Stimulated activated CD4-positive, alpha-beta T cell treated with anti-CD3 and anti-CD28 coated beads, Interleukin-4, amount 100 ng/mL, for 4 hours (primary cell): Measurements from ENCODE around the gene FUZ.

Experiments used
- DNase-seq, 2 experiments: peaks; one replicate each; pipeline ENCODE4 v3.0.0-alpha.2; 2020

The FUZ gene

DNA sequence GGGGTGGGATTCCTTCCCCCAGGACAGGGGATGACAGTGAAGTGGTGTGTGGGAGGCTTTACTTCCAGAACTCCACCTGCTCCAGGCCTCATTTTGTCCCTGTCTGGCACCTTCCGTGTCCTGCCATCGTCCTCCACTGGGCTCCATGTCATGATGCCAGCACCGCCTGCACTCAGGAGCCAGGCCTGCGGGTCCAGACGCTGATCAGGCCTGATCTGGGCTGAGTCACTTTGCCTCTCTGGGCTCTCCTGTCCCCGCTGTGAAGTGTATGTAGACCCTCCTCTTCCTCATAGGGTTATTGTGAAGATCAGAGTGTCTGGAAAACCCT is 9.6 kb downstream of the FUZ start:
- no peak for DNase-seq

DNA sequence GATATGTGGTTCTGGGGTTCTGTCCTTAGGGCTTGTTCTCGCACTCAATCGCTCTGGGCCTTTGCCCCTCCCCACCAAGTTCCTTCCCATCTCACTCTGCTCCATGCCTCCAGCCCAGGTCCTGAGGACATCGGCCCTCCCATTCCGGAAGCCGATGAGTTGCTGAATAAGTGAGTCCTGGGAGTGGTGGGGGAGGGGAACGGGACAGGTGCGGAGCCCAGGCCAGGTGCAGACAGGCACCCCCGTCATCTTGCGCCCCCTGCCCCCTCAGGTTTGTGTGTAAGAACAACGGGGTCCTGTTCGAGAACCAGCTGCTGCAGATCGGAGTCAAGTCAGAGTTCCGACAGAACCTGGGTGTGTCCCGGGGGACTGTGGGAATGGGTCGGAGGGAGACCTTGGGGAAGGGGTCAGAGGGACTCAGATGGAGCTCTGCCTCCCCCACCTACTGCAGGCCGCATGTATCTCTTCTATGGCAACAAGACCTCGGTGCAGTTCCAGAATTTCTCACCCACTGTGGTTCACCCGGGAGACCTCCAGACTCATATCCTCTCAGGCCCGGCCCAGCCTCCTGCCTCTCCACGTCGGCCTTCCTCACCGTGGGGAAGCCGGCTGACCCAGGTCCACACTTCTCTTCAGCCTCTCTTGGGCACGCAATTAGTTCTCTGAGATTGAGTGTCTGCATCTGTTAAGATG is 10.1 kb downstream of the FUZ start:
- no peak for DNase-seq

DNA sequence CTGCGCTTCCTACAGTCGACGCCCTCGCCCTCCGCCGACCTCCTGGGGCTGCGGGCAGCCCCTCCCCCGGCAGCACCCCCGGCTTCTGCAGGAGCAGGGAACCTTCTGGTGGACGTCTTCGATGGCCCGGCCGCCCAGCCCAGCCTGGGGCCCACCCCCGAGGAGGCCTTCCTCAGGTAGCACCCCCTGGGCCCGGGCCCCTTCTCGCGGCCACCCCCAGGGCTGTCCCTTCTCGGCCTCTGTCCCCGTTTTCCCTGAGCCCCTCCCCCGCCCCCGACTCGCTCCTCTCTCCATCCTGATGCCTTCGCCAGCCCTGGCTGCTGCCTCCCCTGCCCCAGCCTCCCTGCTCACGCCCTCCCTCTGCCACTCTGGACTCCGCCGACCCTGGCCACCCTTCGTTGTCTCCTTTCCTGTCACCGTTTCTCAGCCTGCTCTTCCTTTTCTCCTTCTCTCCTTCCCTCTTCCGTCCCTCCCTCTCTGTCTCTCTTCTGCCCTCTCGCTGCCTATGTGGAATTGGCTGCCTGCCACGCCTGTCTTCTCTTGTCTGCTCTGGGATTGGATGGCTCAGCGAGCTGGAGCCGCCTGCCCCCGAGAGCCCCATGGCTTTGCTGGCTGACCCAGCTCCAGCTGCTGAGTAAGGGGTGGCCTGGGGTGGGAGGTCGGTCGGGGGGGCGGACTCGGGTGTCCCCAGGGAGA is 11.0 kb downstream of the FUZ start:
- no peak for DNase-seq

DNA sequence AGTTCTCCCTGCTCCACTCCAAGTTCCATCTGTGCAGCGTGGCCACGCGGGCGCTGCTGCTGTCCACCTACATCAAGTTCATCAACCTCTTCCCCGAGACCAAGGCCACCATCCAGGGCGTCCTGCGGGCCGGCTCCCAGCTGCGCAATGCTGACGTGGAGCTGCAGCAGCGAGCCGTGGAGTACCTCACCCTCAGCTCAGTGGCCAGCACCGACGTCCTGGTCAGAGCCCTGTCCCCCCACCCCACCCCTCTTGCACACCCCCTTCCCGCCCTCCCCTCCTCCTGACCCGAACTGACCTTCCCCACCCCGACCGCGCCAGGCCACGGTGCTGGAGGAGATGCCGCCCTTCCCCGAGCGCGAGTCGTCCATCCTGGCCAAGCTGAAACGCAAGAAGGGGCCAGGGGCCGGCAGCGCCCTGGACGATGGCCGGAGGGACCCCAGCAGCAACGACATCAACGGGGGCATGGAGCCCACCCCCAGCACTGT is 11.6 kb downstream of the FUZ start:
- no peak for DNase-seq

DNA sequence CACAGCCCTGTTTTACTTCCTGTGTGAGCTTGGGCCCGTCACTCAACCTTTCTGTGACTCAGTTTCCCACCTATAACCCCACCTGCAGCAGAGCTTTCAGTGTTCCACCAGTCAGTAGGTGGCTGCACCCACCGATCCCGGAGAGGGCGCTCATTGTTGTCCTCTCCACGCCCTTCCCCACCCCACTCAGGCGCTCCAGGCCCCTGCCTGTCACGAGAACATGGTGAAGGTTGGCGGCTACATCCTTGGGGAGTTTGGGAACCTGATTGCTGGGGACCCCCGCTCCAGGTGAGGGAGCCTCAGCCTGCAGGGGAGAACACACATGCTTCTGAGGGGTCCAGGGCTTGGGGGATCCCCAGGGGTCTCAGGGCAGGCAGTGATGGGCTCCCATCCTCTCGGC is 12.3 kb downstream of the FUZ start:
- DNase-seq = no peak

DNA sequence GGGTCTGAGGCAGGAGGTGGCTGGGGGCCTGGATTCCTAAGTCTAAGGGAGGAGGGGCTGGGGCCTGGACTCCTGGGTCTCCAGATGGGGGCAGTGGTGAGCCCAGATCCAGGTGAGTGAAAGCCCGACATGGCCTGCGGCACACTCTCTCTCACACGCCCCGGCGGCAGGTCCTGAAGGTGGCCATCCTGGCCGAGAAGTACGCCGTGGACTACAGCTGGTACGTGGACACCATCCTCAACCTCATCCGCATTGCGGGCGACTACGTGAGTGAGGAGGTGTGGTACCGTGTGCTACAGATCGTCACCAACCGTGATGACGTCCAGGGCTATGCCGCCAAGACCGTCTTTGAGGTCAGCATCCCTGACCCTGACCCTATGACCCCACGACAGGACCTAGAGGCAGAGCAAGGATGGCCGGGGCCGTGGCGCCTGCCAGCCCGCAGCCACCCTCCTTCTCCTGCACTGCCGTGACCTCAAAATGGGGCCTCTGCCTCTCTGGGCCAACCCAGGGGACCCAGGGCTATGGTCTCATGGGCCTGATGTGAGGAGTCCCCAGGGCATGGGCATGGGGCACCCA is 13.2 kb downstream of the FUZ start:
- no peak for DNase-seq

DNA sequence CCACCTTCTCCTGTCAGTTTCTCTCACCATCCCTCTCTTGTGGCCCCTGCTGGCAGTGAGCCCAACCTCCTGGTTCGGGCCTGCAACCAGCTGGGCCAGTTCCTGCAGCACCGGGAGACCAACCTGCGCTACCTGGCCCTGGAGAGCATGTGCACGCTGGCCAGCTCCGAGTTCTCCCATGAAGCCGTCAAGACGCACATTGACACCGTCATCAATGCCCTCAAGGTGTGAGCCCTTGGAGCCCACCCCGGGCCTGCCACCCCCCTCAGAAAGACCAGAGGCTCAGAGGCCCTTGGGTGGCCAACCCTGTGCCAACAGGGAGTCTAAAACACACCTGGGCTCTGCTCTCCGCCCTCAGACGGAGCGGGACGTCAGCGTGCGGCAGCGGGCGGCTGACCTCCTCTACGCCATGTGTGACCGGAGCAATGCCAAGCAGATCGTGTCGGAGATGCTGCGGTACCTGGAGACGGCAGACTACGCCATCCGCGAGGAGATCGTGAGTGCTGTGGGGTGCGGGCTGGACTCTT is 13.8 kb downstream of the FUZ start:
- no peak for DNase-seq

DNA sequence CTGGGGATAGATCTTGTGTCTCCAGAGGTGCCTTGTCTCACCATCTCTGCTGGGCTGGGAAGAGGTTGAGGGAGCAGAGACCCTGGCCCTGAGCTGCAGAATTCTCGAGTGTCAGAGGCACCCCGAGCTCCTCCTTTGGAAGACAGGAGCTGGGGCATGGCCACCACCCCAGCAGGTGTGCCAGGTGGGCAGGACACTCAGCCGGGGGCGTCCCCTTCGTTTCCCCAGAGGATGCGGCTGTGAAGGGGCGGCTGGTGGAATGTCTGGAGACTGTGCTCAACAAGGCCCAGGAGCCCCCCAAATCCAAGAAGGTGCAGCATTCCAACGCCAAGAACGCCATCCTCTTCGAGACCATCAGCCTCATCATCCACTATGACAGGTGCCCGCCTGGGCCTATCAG is 14.5 kb downstream of the FUZ start:
- no peak for DNase-seq

DNA sequence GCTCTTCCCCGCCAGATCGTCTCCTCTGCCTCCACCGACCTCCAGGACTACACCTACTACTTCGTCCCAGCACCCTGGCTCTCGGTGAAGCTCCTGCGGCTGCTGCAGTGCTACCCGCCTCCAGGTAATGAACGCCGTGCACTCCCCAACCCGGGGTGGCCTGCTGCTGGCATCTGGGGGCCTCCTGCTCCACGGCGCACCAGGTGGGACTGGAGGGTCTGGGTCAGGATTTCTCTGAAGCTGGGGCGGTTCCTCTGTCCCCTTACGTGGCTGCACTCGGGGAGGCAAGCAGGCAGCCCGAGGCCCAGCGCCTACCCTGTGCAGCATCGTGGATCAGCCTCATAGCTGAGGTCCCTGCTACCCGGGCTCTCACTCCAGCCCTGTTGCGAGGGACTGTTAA is 17.5 kb downstream of the FUZ start:
- DNase-seq = no peak

DNA sequence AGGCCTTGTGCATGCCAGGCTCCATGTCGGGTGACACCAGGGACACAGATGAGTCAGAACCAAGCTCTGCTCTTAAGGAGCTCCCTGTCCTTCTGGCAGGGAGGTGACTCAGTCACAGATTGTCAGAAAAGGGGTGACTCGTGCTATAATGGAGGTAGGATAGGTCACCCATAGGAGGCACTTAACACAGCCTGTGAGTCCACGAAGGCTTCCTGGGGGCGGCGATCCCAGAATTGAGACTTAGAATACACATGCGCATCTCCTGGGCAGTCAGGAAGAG is 19.6 kb downstream of the FUZ start:
- peak in 1 of 2 experiments; percentile 18 for DNase-seq

DNA sequence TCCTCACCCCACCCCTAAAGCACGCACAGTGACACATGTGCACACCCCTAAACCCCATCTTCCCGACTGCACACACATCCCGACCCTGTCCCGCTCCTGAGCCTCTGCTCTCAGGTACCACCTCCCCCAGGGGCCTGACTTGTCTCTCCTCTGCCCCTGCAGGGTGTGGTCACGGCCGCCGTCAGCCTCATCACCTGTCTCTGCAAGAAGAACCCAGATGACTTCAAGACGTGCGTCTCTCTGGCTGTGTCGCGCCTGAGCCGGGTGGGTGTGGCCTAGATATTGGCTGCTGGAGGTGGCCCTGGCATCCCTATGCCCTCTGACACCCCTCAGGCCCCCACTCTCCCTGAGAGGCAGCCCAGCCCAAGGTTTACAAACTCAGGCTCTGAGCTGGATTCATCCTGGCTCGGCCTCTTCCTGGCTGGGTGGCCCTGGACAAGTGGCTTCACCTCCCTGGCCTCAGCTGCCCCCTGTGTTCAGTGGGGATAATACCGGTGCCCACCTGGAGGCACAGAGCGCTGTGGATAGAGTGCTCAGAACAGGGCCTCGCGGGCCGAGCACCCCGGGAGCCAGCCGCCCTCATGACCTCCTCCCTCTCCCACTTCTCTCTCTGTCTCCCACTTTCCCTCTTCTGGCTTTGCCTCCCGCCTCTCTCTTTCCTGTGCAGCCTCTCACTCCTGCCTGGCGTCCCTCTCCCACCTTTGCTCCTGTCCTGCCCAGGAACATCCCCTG is 20.1 kb downstream of the FUZ start:
- DNase-seq = no peak

DNA sequence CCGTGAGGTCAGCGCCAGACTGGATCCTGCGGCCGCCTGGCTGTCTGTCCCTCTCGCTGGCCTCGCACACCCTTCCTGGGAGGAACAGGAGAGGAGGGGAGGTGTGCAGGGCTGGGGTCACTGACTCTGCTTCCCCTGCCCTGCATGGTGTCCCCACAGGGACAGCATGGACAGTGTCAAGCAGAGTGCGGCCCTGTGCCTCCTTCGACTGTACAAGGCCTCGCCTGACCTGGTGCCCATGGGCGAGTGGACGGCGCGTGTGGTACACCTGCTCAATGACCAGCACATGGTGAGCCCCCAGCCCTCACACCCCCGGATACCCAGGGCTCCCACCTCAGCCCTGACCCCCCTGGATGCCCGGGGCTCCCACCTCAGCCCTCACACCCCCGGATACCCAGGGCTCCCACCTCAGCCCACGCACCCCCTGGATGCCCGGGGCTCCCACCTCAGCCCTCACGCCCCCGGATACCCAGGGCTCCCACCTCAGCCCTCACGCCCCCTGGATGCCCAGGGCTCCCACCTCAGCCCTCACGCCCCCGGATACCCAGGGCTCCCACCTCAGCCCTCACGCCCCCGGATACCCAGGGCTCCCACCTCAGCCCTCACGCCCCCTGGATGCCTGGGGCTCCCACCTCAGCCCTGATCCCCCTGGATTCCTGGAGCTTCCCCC is 21.2 kb downstream of the FUZ start:
- no peak for DNase-seq

DNA sequence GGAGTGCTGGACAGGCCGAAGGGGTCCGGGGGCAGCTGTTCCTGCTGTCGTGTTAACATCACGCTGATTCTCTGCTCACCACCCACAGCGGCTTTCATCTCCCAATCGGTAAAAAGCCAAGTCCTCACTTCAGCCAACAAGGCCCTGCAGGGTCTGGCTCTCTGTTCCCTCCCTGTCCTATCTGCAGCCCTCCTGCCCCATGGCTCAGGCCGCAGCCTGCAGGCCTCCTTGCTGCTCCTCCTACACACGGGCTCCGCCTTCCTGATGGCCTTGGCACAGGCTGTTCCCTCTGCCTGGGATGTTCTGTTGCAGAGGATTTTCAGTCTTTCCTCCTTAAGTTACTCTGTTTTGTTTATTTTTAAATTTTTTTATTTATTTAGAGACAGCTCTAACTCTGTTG is 22.2 kb downstream of the FUZ start:
- no peak for DNase-seq

DNA sequence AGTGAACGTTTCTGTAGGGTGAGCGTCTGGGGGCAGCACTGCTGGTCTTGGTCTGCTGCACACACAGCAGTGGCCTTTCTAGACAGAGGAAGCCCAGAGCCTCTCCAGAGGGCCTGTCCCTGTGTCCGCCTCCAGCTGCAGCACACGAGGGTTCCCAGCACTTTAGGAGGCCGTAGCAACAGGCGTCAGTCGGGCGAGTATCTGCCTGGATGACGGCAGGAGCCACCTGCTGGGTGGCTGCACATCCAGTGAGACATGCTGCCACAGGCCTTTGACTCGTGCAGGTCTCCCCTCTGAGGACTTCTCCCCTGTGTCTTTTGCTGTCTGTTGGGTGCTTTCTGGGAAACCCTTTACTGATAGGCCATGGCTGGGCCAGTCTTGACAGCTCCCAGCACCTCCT is 24.2 kb downstream of the FUZ start:
- DNase-seq = no peak

DNA sequence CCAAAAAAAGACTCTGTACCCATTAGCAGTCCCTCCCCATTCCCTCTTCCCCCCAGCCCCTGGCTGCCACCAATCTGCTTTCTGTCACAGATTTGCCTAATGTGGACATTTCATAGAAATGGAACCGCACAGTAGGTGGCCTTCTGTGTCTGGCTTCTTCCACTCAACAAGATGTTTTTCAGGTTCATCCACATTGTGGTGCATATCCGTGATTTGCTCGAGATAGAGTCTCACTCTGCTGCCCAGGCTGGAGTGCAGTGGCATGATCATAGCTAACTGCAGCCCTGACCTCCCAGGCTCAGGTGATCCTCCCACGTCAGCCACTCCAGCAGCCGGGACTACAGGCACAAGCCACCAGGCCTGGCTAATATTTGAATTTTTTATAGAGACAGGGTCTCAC is 25.3 kb downstream of the FUZ start:
- DNase-seq = no peak

DNA sequence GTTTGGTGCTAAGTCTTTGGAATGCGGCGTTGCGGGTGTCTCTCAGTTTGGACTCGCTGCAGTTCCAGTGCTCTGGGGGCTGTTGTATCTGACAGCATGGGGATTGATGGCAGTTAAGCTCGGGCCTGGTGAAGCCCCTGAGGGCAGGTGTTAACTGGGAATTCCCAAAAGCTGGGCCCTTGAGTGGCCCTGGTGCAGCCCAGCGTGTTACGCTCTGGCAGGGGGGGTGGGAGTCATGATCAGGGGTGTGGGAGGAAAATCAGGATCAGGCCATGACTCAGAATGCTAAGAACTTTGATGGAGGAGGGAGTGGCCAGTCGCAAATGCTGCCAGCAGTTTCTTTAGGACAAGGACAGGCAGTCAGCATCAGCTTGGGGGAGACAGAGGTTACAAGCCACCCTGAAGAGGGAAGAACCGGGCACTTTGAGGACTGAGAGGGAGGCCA is 26.7 kb downstream of the FUZ start:
- DNase-seq = no peak

DNA sequence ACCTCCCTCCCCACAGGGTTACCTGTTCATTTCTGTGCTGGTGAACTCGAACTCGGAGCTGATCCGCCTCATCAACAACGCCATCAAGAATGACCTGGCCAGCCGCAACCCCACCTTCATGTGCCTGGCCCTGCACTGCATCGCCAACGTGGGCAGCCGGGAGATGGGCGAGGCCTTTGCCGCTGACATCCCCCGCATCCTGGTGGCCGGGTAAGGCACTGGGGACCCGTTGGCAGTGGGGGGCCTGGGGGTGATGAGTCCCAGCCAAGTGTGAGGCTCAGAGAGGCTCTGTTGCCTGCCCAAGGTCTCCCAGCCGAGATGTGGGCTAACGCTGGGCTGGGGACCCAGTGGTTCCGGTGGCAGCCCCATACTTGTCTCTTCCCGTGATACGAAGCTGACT is 30.6 kb downstream of the FUZ start:
- DNase-seq = no peak

DNA sequence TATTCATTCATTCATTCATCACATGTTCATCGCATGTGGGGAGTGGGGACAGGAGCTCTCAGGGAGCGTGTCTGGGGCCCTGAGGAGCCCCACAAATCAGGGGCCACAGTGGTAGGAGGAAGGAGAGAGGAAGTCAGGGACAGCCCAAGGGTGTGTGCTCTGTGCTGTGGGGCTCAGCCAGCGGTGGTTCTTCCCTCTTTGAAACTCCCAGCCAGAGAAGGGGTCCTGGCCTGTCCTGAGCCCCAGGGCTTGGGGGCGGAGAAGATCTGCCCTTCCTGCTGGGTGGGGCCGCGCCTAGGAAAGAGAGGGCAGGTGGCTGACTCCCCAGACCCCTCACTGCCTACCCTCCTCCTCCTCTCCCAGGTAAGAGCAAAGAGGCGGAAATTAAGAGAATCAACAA is 31.7 kb downstream of the FUZ start:
- no peak for DNase-seq

DNA sequence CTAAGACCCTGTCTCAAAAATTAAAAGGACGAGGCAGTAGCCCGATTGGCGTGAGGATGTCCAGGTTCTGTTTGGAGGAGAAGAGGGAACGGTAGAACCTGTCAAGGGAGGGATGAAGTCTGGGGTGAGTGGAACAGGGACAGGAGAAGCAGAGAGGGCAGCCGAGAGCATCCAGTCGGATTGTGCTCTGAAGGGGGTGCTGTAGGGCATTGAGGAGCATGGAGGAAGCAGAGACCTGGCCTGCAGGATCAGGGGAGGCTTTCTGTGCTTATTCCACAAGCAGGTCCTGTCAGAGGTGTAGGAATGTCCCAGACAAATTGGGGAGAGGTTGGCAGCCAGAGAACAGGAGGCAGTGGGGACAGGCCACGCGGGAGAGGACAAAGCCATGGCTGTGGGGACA is 32.2 kb downstream of the FUZ start:
- no peak for DNase-seq

DNA sequence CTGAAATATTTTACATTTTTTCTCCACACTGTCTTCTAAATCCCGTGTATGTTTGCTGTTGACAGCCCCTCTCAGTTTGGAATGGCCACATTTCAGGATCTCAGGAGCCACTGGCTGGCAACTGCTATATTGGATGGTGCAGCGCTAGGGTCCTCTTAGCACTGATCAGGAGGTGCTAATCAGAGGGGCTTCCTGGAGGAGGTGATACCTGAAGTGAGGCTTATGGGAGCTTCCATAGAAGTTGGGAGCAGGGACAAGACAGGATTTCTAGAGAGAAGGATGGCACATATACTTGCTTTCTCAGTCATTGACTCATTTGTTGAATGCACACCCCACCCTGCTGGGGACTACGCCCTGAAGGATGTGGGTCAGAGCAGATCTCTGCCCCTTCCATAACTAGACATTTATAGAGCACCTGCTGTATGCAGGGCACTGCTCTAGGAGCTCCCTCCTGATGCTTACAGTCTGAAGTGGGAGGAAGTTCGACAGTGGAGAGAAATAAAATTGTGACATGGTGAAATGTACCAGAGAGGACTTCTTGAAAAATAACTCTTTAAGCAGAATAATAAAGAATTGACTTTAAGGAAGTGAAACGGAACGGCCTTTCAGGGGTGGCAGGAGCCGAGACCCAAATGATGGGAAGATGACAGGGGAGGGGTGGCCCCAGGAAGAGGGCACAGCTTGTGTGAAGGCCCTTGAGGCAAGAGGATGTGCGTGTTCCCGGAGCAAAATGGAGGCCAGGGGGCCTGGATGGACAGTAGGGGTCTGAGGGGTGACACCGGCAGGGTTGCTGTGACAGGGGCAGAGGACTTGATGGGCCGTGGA is 33.1 kb downstream of the FUZ start:
- no peak for DNase-seq

DNA sequence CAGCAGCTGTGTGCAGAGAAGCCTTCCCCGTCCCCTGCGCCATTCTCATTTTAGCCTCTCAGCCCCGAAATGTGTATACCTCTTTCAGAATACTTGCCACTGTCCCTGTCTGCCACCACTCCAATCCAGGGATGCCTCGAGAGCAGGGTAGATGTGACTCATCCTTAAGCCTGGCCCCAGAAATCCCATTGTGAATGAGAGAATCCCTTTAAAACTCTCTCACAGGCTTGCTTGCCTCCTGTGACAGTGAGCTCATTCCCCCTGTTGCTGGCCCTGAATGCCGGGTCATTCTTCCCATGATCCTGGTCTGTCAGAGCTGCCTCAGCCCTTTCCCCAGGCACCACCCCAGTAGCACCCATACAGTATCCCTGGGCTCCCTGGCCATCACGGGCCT is 36.7 kb downstream of the FUZ start:
- no peak for DNase-seq

DNA sequence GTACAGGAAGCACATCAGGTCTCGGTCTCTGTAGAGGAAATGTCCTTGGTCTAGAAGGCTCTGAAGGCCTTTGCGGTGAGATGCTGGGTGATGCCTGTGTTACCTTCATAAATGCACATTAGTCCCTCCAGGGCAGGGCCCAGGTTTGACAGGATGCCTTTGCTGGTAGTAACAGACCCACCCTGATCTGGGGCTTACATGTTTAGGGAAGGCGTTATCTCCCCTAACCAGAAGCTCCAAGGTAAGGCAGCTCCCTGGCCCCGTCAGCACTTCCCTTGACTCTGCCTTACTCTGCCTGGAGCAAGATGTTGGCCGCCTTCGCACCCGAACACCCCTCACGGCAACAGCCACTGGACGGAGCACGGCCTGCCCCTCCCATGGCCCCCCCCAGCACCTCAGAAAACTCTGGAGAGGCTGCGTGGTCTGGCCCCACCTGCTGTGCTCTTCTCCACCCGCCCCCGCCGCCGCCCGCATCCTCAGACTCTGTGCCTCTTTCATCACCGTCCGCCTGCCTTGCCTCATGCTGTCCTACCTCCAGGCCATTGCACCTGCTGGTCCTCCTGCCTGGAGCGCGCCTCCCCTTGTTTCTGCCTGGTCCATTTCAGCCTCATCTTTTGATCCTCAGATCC is 37.2 kb downstream of the FUZ start:
- no peak for DNase-seq
